Endothelial cell (in vitro differentiated cells): ENCODE data around the gene CRELD1. TPM values are rescaled to one million over a fixed set of nuclear protein-coding genes. Genes with fewer than 3 reads are reported as not detected.

ENCODE experiments used
- DNase-seq: peaks from one replicate; pipeline ENCODE4 v3.0.0; 2021; ENCODE audit warnings: low spot score
- H3K27ac Mint-ChIP-seq: one replicate; pipeline ENCODE4 v1.8.0; 2021; ENCODE audit warnings: mixed read lengths, inconsistent platforms; ENCODE audit not compliant: unreplicated experiment
- H3K27me3 Mint-ChIP-seq: one replicate; pipeline ENCODE4 v1.8.0; 2021; ENCODE audit warnings: mild to moderate bottlenecking, moderate library complexity, mixed read lengths, inconsistent platforms; ENCODE audit not compliant: unreplicated experiment
- H3K36me3 Mint-ChIP-seq: one replicate; pipeline ENCODE4 v1.8.0; 2021; ENCODE audit warnings: mild to moderate bottlenecking, low read depth, mixed read lengths, inconsistent platforms; ENCODE audit not compliant: unreplicated experiment
- H3K4me1 Mint-ChIP-seq: one replicate; pipeline ENCODE4 v1.8.0; 2021; ENCODE audit warnings: mild to moderate bottlenecking, mixed read lengths, inconsistent platforms; ENCODE audit not compliant: unreplicated experiment
- H3K4me3 Mint-ChIP-seq: one replicate; pipeline ENCODE4 v1.8.0; 2021; ENCODE audit warnings: mild to moderate bottlenecking, mixed read lengths, inconsistent platforms; ENCODE audit not compliant: unreplicated experiment
- H3K9me3 Mint-ChIP-seq: one replicate; pipeline ENCODE4 v1.8.0; 2021; ENCODE audit warnings: mixed read lengths, inconsistent platforms; ENCODE audit not compliant: unreplicated experiment
- CTCF ChIP-seq: fragments of 200-600 bp; sonication (generic); IDR thresholded peaks from one replicate; pipeline ENCODE4 v1.5.0; 2021; ENCODE audit warnings: antibody characterized with exemption; ENCODE audit not compliant: unreplicated experiment
- total RNA-seq: library from RNA; stranded (reverse); fragmentation: NEBNext Ultra II Directional; extraction: Animal tissue kit (Norgen Biotek cat#: 25700); gene quantifications from one replicate; pipeline ENCODE4 v1.2.1, GENCODE V29; 2021; ENCODE audit not compliant: unreplicated experiment

CRELD1 gene
- total RNA-seq, 1 donor from 2014 or later: 30.7 TPM

- no peak for TF ChIP-seq CTCF
- no peak for DNase-seq
- no peak within 1 kb of the TSS for H3K27ac Mint-ChIP-seq
- H3K9me3 Mint-ChIP-seq: no peaks in the 10 kb centered on the region
- H3K4me3 Mint-ChIP-seq: no peak within 1 kb of the TSS
- H3K27me3 Mint-ChIP-seq: peaks cover 3% of the 10 kb centered on the region
- H3K36me3 Mint-ChIP-seq: no peaks in the 10 kb centered on the region
- peaks cover 11% of the 10 kb centered on the region for H3K4me1 Mint-ChIP-seq
Measured at GRCh38 chr3:9902372-9903237, 31.0 kb upstream of the CRELD1 start, which contains the start of gene IL17RE. TSS of gene IL17RE (plus strand) at chr3:9902848. CDS start at chr3:9902933, 85 bp downstream.

- H3K4me3 Mint-ChIP-seq: no peak overlapping the region
Measured at GRCh38 chr3:9903238-9903624, 30.4 kb upstream of the CRELD1 start.

GRCh38 chr3:9903904-9904303, 29.7 kb upstream of the CRELD1 start:
- no peak overlapping the region for H3K27ac Mint-ChIP-seq
- H3K36me3 Mint-ChIP-seq: no peaks in the 10 kb centered on the region
- H3K27me3 Mint-ChIP-seq: peaks cover 2% of the 10 kb centered on the region
- no peak for TF ChIP-seq CTCF
- no peak for DNase-seq
- H3K9me3 Mint-ChIP-seq: no peaks in the 10 kb centered on the region
- no peak overlapping the region for H3K4me3 Mint-ChIP-seq
- H3K4me1 Mint-ChIP-seq: peaks cover 11% of the 10 kb centered on the region

More at GRCh38 chr3:9903238-9903624, 30.4 kb upstream of the CRELD1 start:
- Mint-ChIP-seq H3K9me3 (no peaks in the 10 kb centered on the region), H3K4me1 (peaks cover 11% of the 10 kb centered on the region), H3K36me3 (no peaks in the 10 kb centered on the region), H3K27ac (no peak overlapping the region), H3K27me3 (peaks cover 3% of the 10 kb centered on the region)
- no peak for DNase-seq
- TF ChIP-seq CTCF: no peak

GRCh38 chr3:9906480-9906879, 27.2 kb upstream of the CRELD1 start:
- H3K27ac Mint-ChIP-seq: no peak overlapping the region

More at GRCh38 chr3:9906480-9906879, 27.2 kb upstream of the CRELD1 start:
- Mint-ChIP-seq H3K4me3 (no peak overlapping the region), H3K27me3 (peaks cover 5% of the 10 kb centered on the region), H3K4me1 (peaks cover 11% of the 10 kb centered on the region), H3K9me3 (no peaks in the 10 kb centered on the region), H3K36me3 (peaks cover 6% of the 10 kb centered on the region)
- DNase-seq: no peak
- no peak for TF ChIP-seq CTCF
